ENCODE results near the gene HILPDA. TPM values are rescaled to one million over a fixed set of nuclear protein-coding genes. Genes with fewer than 3 reads are reported as not detected.

HILPDA gene, protein sequence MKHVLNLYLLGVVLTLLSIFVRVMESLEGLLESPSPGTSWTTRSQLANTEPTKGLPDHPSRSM
- 100 to 1,000 TPM; 344 to 362 TPM for total RNA-seq

DNA sequence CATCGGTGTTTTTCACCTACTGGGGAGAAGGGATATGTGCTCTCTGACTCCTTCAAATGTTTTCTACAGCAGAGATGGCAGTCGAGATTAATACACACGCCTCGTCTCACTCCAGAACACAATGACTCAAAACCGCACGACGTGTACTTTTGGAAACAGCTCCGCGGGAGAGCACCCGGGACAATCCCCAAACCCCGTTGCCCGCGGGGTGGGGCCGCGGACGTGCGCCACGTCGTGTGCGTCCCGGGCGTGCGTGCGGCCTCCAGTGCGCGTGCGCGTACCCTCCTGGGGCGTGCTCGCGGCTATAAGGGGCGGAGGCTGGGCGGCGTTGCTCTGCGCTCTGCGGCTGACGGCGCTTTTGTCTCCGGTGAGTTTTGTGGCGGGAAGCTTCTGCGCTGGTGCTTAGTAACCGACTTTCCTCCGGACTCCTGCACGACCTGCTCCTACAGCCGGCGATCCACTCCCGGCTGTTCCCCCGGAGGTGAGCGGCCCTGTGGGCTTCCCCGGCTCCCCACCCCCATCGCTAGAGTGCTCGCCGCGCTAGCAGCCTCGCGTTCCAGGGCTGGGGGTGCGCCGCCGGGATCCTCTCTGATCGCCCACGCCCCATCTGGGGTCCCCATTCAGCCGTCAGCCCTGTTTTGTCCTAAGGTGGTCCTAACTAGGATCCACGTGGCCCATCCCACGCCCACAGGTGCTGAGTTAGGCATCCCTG is at the start of gene HILPDA:
Gene HILPDA, plus strand, starts transcription at position 336 of the 712 bp plus-strand sequence. CDS start 1,391 bp downstream, outside the sequence.
- ATAC-seq (peak; percentile 81), DNase-seq (peak; percentile 96)
- Mint-ChIP-seq H3K4me3 (peak within 1 kb of the TSS; percentile 83), H3K27ac (peak within 1 kb of the TSS; percentile 99), H3K9me3 (no peaks in the 10 kb centered on the region), H3K27me3 (peaks cover 11% of the 10 kb centered on the region), H3K36me3 (ENCODE audit: low read depth) (peaks cover 42% of the 10 kb centered on the region), H3K4me1 (ENCODE audit: low read depth) (peaks cover 59% of the 10 kb centered on the region)
- ChIA-PET POLR2A (interaction anchor here (0.8 to 1.5 kb wide), 6 partner anchors 10 to 48 kb away, joined by 3 to 7 read pairs (median 5); partner anchors contain the start of gene METTL2B), CTCF (interaction anchor here (0.7 to 5.6 kb wide), 6 partner anchors 12 to 43 kb away, joined by 3 to 85 read pairs (median 7); no protein-coding TSS in a partner anchor)
- TF ChIP-seq, protein P1, sequence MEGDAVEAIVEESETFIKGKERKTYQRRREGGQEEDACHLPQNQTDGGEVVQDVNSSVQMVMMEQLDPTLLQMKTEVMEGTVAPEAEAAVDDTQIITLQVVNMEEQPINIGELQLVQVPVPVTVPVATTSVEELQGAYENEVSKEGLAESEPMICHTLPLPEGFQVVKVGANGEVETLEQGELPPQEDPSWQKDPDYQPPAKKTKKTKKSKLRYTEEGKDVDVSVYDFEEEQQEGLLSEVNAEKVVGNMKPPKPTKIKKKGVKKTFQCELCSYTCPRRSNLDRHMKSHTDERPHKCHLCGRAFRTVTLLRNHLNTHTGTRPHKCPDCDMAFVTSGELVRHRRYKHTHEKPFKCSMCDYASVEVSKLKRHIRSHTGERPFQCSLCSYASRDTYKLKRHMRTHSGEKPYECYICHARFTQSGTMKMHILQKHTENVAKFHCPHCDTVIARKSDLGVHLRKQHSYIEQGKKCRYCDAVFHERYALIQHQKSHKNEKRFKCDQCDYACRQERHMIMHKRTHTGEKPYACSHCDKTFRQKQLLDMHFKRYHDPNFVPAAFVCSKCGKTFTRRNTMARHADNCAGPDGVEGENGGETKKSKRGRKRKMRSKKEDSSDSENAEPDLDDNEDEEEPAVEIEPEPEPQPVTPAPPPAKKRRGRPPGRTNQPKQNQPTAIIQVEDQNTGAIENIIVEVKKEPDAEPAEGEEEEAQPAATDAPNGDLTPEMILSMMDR (IDR thresholded peaks at IDR 0.05), result no peak
- intact Hi-C loops (cut with micrococcal nuclease), result loop anchor here (10.0 kb wide), 1 partner anchor 51 kb away; the partner anchor contains the start of gene IMPDH1

DNA sequence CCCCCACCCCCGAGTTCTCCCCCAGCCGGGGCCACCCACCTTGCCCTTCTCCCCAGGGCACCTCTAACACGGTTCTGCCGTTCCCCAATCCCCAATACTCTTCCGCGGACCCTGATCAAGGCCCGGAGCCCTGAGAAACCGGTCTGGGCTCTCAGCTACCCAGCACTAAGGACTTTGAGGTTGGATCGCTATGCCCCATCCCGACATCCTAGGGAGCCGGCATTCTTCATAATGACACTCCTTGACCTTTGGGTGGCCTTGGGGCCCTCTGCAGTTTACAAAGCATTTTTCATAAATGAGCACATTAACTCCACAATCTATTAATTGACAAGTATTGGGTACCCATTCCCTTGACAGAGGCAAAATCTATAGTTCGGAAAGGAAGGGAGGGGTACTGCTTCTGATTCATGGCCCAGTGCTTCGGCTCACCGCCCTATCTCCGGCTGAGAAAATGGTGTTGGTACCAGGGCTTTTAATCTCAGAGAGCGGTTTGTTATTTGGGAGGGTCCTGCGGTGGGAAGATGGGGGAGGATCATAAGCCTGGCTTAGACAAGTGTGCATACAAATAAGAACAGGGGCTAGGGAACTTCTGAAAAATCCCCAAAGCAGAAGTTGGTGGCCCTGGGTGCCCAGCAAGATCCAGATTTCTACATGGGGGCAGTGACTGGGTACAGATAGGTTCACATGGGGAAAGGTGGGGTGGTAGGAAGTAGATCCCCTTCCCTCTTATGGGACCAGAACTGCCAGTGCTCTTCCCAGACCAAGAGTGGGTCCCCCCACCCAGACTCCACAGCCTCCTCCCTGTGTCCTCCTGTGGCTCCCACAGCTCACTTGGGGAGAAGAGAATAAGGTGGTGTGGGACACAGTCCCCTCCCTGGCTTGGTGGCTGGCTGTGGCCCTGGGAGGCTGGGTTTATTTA is 49.1 kb upstream of the HILPDA start:
- peaks cover 7% of the 10 kb centered on the region for H3K36me3 Mint-ChIP-seq (ENCODE audit: low read depth)
- intact Hi-C loops (cut with micrococcal nuclease), result loop anchor here (10.0 kb wide), 1 partner anchor 48 kb away; the partner anchor contains the start of gene HILPDA
- no peaks in the 10 kb centered on the region for H3K9me3 Mint-ChIP-seq
- CTCF ChIA-PET, result interaction anchor here (1.6 to 13.5 kb wide), 4 partner anchors 9 to 54 kb away, joined by 11 to 256 read pairs (median 20); no protein-coding TSS in a partner anchor
- DNase-seq, result no peak
- POLR2A ChIA-PET, result interaction anchor here (1.2 to 1.6 kb wide), 4 partner anchors 10 to 49 kb away, joined by 3 to 7 read pairs (median 5); partner anchors contain the start of gene HILPDA
- no peak for ATAC-seq
- no peak overlapping the region for H3K27ac Mint-ChIP-seq
- peaks cover 5% of the 10 kb centered on the region for H3K27me3 Mint-ChIP-seq
- peaks cover 28% of the 10 kb centered on the region for H3K4me1 Mint-ChIP-seq (ENCODE audit: low read depth)
- H3K4me3 Mint-ChIP-seq, result peak overlapping the region; percentile 67
- TF ChIP-seq, protein P1 (IDR thresholded peaks at IDR 0.05), result no peak

DNA sequence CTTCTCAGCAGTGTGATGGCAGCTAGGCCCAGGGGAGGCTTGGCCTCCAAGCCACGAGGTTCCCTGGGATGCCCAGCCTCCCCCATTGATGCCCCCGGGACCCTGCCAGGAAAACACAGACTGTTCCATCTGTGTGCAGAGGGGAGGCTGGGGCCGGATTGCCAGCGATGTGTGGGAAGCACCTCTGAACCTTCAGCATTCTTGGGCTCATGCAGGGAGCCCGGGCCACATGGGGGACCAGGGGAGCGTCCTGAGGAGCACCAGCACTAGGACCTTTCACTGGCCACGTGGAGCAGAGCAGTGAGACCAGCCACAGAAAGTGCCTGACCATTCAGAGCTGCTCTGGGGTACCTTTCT is 48.5 kb upstream of the HILPDA start:
- CTCF ChIA-PET, result interaction anchor here (1.6 to 13.5 kb wide), 5 partner anchors 9 to 60 kb away, joined by 9 to 256 read pairs (median 11); no protein-coding TSS in a partner anchor
- no peak for ATAC-seq
- POLR2A ChIA-PET, result interaction anchor here (1.3 to 1.6 kb wide), 3 partner anchors 11 to 48 kb away, joined by 3 to 7 read pairs (median 5); partner anchors contain the start of gene HILPDA
- peaks cover 6% of the 10 kb centered on the region for H3K36me3 Mint-ChIP-seq (ENCODE audit: low read depth)
- no peak overlapping the region for H3K27ac Mint-ChIP-seq
- peaks cover 8% of the 10 kb centered on the region for H3K27me3 Mint-ChIP-seq
- intact Hi-C loops (cut with micrococcal nuclease), result loop anchor here (10.0 kb wide), 1 partner anchor 48 kb away; the partner anchor contains the start of gene HILPDA
- DNase-seq, result no peak
- no peak overlapping the region for H3K4me3 Mint-ChIP-seq
- TF ChIP-seq, protein P1 (IDR thresholded peaks at IDR 0.05), result no peak
- no peaks in the 10 kb centered on the region for H3K9me3 Mint-ChIP-seq
- peaks cover 28% of the 10 kb centered on the region for H3K4me1 Mint-ChIP-seq (ENCODE audit: low read depth)

DNA sequence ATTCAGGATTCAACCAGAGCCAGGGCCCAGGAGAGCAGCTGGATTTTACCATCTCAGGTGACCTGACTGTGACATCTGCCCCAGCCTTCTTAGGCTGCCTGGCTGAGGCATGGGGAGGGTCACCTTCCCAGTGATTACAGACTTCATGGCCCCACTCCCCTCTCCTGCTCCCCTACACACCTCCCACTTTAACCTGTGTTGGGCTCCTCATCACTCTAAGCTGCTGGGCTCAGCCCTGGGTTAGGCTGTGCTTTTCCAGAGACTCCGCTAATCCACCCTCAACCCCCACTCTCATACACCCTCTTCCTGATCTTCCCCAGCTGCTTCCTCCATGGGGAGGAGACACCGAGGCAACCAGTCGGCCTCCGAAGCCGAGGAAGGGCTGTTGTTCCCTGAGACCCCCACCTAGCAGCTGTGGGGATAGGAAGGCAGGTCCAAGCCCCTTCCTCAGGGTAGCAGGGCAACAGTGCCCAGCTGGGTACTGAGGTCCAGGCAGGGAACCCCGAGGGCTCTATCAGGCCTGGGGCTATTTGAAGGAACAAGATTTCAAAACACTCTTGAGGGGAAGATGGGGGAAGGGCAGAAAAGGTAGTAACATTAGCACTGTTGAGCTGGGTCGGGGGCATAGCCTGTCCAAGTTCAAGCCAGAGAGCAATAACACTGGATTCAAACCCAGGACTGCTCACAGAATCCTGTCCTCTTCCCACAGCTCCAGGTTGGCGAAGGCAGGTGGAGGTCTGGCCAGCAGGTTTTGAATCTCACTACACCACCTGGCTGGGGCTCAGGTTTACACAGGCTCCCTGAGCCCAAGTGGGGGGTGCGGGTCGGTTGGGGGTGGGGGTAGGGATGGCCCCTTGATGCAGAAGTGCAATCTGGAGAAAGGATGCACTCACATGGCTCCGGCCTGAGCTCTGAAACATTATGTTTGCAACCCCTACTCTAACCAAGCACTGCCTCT is 47.6 kb upstream of the HILPDA start:
- CTCF ChIA-PET, result interaction anchor here (0.8 to 13.5 kb wide), 9 partner anchors 9 to 68 kb away, joined by 3 to 256 read pairs (median 9); partner anchors contain the start of gene METTL2B
- Mint-ChIP-seq H3K27me3 (peaks cover 9% of the 10 kb centered on the region), H3K4me1 (ENCODE audit: low read depth) (peaks cover 28% of the 10 kb centered on the region), H3K9me3 (no peaks in the 10 kb centered on the region), H3K4me3 (no peak overlapping the region), H3K36me3 (ENCODE audit: low read depth) (peaks cover 6% of the 10 kb centered on the region), H3K27ac (no peak overlapping the region)
- no peak for DNase-seq
- TF ChIP-seq, protein P1 (IDR thresholded peaks at IDR 0.05), result no peak
- intact Hi-C loops (cut with micrococcal nuclease), result loop anchor here (10.0 kb wide), 1 partner anchor 47 kb away; the partner anchor contains the start of gene HILPDA
- ATAC-seq, result no peak
- POLR2A ChIA-PET, result interaction anchor here (0.6 to 1.6 kb wide), 6 partner anchors 10 to 460 kb away, joined by 3 to 5 read pairs (median 3); partner anchors contain the start of gene HILPDA
